ENCODE results near the gene AGAP2. TPM values are rescaled to one million over a fixed set of nuclear protein-coding genes. Genes with fewer than 3 reads are reported as not detected.
"Not testable (repeated sequence)": the region's sequence is repeated elsewhere in the genome, so short reads cannot be mapped to it uniquely, and the experiment has no call there.

AGAP2 gene
- polyA plus RNA-seq, 3 donors: 0.20 to 3.4 (median 0.65) TPM

DNA sequence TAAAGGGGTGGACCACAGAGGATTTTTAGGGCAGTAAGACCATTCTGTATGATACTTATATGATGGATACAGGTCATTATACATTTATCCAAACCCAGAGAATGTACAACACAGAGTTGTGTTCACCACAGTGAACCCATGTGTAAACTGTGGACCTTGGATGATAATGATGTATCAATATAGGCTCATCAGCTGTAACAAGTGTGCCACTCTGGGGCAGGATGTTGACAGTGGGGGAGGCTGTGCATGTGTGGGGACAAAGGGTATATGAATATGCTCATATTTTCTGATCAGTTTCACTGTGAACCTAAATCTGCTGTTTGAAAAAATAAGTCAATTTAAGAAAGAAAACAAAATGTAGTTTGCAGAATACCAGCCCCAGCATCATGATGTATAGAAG lies 58.8 kb downstream of the AGAP2 start:
- H3K4me1 Mint-ChIP-seq: no peaks in the 10 kb centered on the region
- H3K9me3 ChIP-seq (replicated peaks in 1 of 2; ENCODE audit: control insufficient read depth in 1 of 2, insufficient read depth in 1 of 2, low read length in 2 of 2): no peaks in the 10 kb centered on the region
- H3K4me3 ChIP-seq (replicated peaks in 1 of 3; ENCODE audit: low read depth in 2 of 3, low read length in 3 of 3): no peak overlapping the region
- H3K36me3 ChIP-seq (replicated peaks in 1 of 2; ENCODE audit: control insufficient read depth in 1 of 2, insufficient read depth in 2 of 2, low read length in 2 of 2): no peaks in the 10 kb centered on the region
- H3K36me3 Mint-ChIP-seq: no peaks in the 10 kb centered on the region
- no peak overlapping the region for H3K4me3 Mint-ChIP-seq
- H2AFZ ChIP-seq (ENCODE audit: insufficient read depth, low read depth, low read length, poor library complexity, severe bottlenecking): no peak overlapping the region
- no peak overlapping the region for H3K9ac ChIP-seq (ENCODE audit: insufficient read depth, low read length, poor library complexity, severe bottlenecking)
- no peak overlapping the region for H3K4me2 ChIP-seq (replicated peaks; ENCODE audit: extremely low read depth, low read length, poor library complexity, severe bottlenecking)
- peaks cover 2 to 11% (median 11%) of the 10 kb centered on the region in 7 donors for H3K9me3 Mint-ChIP-seq
- H3K27ac Mint-ChIP-seq: no peak overlapping the region
- DNase-seq: no peak
- peaks cover 0 to under 1% of the 10 kb centered on the region in 2 donors for H3K27me3 ChIP-seq (ENCODE audit: control insufficient read depth in 2 of 2, insufficient read depth in 2 of 2, low read length in 2 of 2)
- H3K79me2 ChIP-seq (ENCODE audit: insufficient read depth, low read length): no peaks in the 10 kb centered on the region
- H3K27ac ChIP-seq (ENCODE audit: low read depth in 1 of 2, low read length in 2 of 2): no peak overlapping the region
- intact Hi-C loops (cut with micrococcal nuclease): no loop called here
- TF ChIP-seq, protein P1, sequence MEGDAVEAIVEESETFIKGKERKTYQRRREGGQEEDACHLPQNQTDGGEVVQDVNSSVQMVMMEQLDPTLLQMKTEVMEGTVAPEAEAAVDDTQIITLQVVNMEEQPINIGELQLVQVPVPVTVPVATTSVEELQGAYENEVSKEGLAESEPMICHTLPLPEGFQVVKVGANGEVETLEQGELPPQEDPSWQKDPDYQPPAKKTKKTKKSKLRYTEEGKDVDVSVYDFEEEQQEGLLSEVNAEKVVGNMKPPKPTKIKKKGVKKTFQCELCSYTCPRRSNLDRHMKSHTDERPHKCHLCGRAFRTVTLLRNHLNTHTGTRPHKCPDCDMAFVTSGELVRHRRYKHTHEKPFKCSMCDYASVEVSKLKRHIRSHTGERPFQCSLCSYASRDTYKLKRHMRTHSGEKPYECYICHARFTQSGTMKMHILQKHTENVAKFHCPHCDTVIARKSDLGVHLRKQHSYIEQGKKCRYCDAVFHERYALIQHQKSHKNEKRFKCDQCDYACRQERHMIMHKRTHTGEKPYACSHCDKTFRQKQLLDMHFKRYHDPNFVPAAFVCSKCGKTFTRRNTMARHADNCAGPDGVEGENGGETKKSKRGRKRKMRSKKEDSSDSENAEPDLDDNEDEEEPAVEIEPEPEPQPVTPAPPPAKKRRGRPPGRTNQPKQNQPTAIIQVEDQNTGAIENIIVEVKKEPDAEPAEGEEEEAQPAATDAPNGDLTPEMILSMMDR (IDR thresholded peaks at IDR 0.05): no peak
- peaks cover 0 to 24% (median 8%) of the 10 kb centered on the region in 3 donors for H3K27me3 Mint-ChIP-seq (ENCODE audit: low read depth in 3 of 3)
- H3K4me1 ChIP-seq (ENCODE audit: control insufficient read depth in 1 of 2, insufficient read depth in 2 of 2, low read length in 2 of 2): no peaks in the 10 kb centered on the region
- no peaks in the 10 kb centered on the region for H4K20me1 ChIP-seq (ENCODE audit: insufficient read depth, low read length)

DNA sequence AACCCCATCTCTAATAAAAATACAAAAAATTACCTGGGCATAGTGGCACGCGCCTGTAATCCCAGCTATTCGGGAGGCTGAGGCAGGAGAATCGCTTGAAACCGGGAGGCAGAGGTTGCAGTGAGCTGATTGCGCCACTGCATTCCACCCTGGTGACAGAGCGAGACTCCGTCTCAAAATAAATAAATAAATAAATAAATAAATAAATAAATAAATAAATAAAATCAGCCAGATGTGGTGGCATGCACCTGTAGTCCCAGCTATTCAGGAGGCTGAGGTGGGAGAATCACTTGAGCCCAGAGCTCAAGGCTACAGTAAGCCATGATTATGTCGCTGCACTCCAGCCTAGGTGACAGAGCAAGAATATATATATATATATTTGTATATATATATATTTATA lies 60.6 kb downstream of the AGAP2 start:
- H3K27ac ChIP-seq (ENCODE audit: low read depth in 1 of 2, low read length in 2 of 2); H3K4me1 Mint-ChIP-seq; DNase-seq; H3K4me3 Mint-ChIP-seq; H3K9me3 ChIP-seq (replicated peaks in 1 of 2; ENCODE audit: control insufficient read depth in 1 of 2, insufficient read depth in 1 of 2, low read length in 2 of 2); H3K4me3 ChIP-seq (replicated peaks in 1 of 3; ENCODE audit: low read depth in 2 of 3, low read length in 3 of 3); H3K27ac Mint-ChIP-seq; H3K9ac ChIP-seq (ENCODE audit: insufficient read depth, low read length, poor library complexity, severe bottlenecking); H3K4me2 ChIP-seq (replicated peaks; ENCODE audit: extremely low read depth, low read length, poor library complexity, severe bottlenecking); H4K20me1 ChIP-seq (ENCODE audit: insufficient read depth, low read length); H3K36me3 ChIP-seq (replicated peaks in 1 of 2; ENCODE audit: control insufficient read depth in 1 of 2, insufficient read depth in 2 of 2, low read length in 2 of 2); intact Hi-C loops (cut with micrococcal nuclease); H2AFZ ChIP-seq (ENCODE audit: insufficient read depth, low read depth, low read length, poor library complexity, severe bottlenecking); H3K27me3 ChIP-seq (ENCODE audit: control insufficient read depth in 2 of 2, insufficient read depth in 2 of 2, low read length in 2 of 2); H3K79me2 ChIP-seq (ENCODE audit: insufficient read depth, low read length); H3K36me3 Mint-ChIP-seq; H3K4me1 ChIP-seq (ENCODE audit: control insufficient read depth in 1 of 2, insufficient read depth in 2 of 2, low read length in 2 of 2): not testable (repeated sequence)
- Mint-ChIP-seq H3K27me3 (ENCODE audit: low read depth in 3 of 3) (peaks cover 2 to 20% (median 5%) of the 10 kb centered on the region in 3 donors), H3K9me3 (peaks cover 2 to 12% (median 6%) of the 10 kb centered on the region in 7 donors)
- no CpG with 5 or more reads among the region's 9 CpGs for WGBS (ENCODE audit: insufficient coverage)

All from CD14-positive monocyte (primary cell).